Heart right ventricle (tissue), 16 donors: ENCODE results near the gene SLC15A4. TPM values are rescaled to one million over a fixed set of nuclear protein-coding genes. Genes with fewer than 3 reads are reported as not detected.

Source experiments
- ATAC-seq, 8 donors: fragments of 200-7000 bp; cut with Tn5 transposase; one replicate each; pipeline ENCODE4 v1.9.1; 2020; ENCODE audit warnings: mild to moderate bottlenecking in 8 of 8, moderate library complexity in 8 of 8, moderate number of reproducible peaks in 1 of 8
- DNase-seq, 2 donors: peaks; one replicate each; pipeline ENCODE4 v3.0.0-alpha.2; 2020
- H3K27ac ChIP-seq, 10 donors: fragments of 200-600 bp; sonication (generic) in 2 of 10; one replicate each; pipeline versions ENCODE4 v1.5.0 to v1.8.0; 2020 to 2022; ENCODE audit warnings: mild to moderate bottlenecking in 3 of 10
- H3K27me3 ChIP-seq, 7 donors: fragments of 200-600 bp; one replicate each; pipeline ENCODE4 v1.8.0; 2021 to 2022; ENCODE audit warnings: mild to moderate bottlenecking in 2 of 7
- H3K36me3 ChIP-seq, 9 donors: fragments of 200-600 bp; sonication (generic) in 1 of 9; one replicate each; pipeline versions ENCODE4 v1.5.0 to v1.8.0; 2020 to 2022; ENCODE audit warnings: mild to moderate bottlenecking in 2 of 9
- H3K4me1 ChIP-seq, 9 donors: fragments of 200-600 bp; sonication (generic) in 1 of 9; one replicate each; pipeline versions ENCODE4 v1.5.0 to v1.8.0; 2020 to 2022; ENCODE audit warnings: mild to moderate bottlenecking in 4 of 9
- H3K4me3 ChIP-seq, 10 donors: fragments of 200-600 bp; sonication (generic) in 2 of 10; one replicate each; pipeline versions ENCODE4 v1.5.0 to v1.8.0; 2020 to 2022; ENCODE audit warnings: mild to moderate bottlenecking in 7 of 10, moderate library complexity in 2 of 10
- H3K9me3 ChIP-seq, 11 donors: fragments of 200-600 bp in 10 of 11; sonication (generic) in 2 of 11; one replicate each; pipeline versions ENCODE4 v1.5.0 to v1.8.0; 2013 to 2022; ENCODE audit warnings: mild to moderate bottlenecking in 2 of 11, control low read depth in 1 of 11, moderate library complexity in 1 of 11
- CTCF ChIP-seq, 9 donors: fragments of 200-600 bp; sonication (generic) in 2 of 9; IDR thresholded peaks; one replicate each; pipeline versions ENCODE4 v1.5.0 to v1.8.0; 2021 to 2022; ENCODE audit warnings: antibody characterized with exemption in 9 of 9, mild to moderate bottlenecking in 5 of 9, moderate library complexity in 1 of 9
- WGBS, 2 donors: extraction: QIAGEN DNeasy Blood & Tissue Kit; methylation state at CpG; one replicate each; pipeline ENCODE4 v1.1.7; 2013; ENCODE audit warnings: inconsistent platforms in 1 of 2; 5-methylcytosine and 5-hydroxymethylcytosine counted together
- intact Hi-C, 10 donors: fragments of 100-400 bp; cut with DNase I; formaldehyde crosslinking; loops; one replicate each; pipeline versions ENCODE4 v1.11.1 to v1.14.2; 2022
- polyA plus RNA-seq, 2 donors: library from polyadenylated mRNA; stranded (reverse); fragments of 200-250 nt; gene quantifications; one replicate each; pipeline ENCODE4 v1.2.3, GENCODE V29; 2013
- total RNA-seq, 10 donors: library from RNA; stranded (reverse); fragmentation: NEBNext Ultra II Directional in 3 of 10; extraction: Animal tissue kit (Norgen Biotek cat#: 25700) in 3 of 10; gene quantifications; one replicate each; pipeline versions ENCODE4 v1.2.1 to v1.2.4, GENCODE V29; 2021 to 2023
- donor health status: Arrhythmogenic right ventricular cardiomyopathy.
- donor health status: ischemic (EF 13 %, LVEDD 7.1; RV severe dilation, severe dysfunction).
- donor health status: healthy with polysubstance abuse.
- donor health status: DM: no; HTN: yes; CAD: no.
- donor health status: DM: no; HTN: no; CAD: no.
- donor health status: ischemic (EF 25% LVEDD 6.9; RV normal size, moderate dysfunction).
- donor health status: ischemic (EF 25% LVEDD 5.7; RV mildly dilated, moderate dysfunction).
- donor health status: healthy.
- donor health status: DM: yes; HTN: yes; CAD: no.
- donor health status: Ischemic cardiomyopathy.
- donor health status: ischemic (EF 35%, LVEDD 5.7; RV mildly dilated, moderate dysfunction).
- donor health status: nonischemic (EF 11% LVEDD 7.7; RV severe dilation, severe dysfunction).
- donor health status: DM: yes; HTN: yes; CAD: no.
- donor health status: PGD.
- donor health status: ischemic (EF 29% LVEDD 5.4; RV normal size, mild dysfunction).
- donor health status: nonischemic (EF 23%, LVEDD 6.1; RV moderate dilation, normal function).

The SLC15A4 gene
- total and polyA plus RNA-seq, 12 donors: 14.3 to 23.7 (median 15.5) TPM

GRCh38 chr12:128815779-128816642 lies 7.7 kb downstream of the SLC15A4 start:
- no peak overlapping the region for H3K4me3 ChIP-seq
- peaks cover 12 to 96% (median 69%) of the 10 kb centered on the region in 9 donors for H3K4me1 ChIP-seq
- H3K36me3 ChIP-seq: peaks cover 0 to 41% (median 0%) of the 10 kb centered on the region in 9 donors
- peak overlapping the region in 9 of 10 donors; percentile 62 to 90 (median 87) for H3K27ac ChIP-seq
- no peak for TF ChIP-seq CTCF (IDR thresholded peaks at IDR 0.05)
- intact Hi-C loops: no loop called here
- no peaks in the 10 kb centered on the region for H3K9me3 ChIP-seq
- DNase-seq (no peak), ATAC-seq (no peak)
- 61 to 70% methylated on average over 7 of the region's 7 CpGs for WGBS, 2 donors
- no peaks in the 10 kb centered on the region for H3K27me3 ChIP-seq

GRCh38 chr12:128814411-128815261 lies 9.1 kb downstream of the SLC15A4 start:
- no peak for DNase-seq
- WGBS, 2 donors: 90 to 91% methylated on average over 25 of the region's 25 CpGs
- Histone ChIP-seq H3K36me3 (peaks cover 0 to 42% (median 0%) of the 10 kb centered on the region in 9 donors), H3K9me3 (no peaks in the 10 kb centered on the region), H3K4me3 (no peak overlapping the region), H3K27me3 (no peaks in the 10 kb centered on the region), H3K27ac (peak overlapping the region in 3 of 10 donors; percentile 21 to 84 (median 36)), H3K4me1 (peaks cover 12 to 96% (median 70%) of the 10 kb centered on the region in 9 donors)
- no peak for ATAC-seq
- intact Hi-C loops: no loop called here
- TF ChIP-seq CTCF (IDR thresholded peaks at IDR 0.05): no peak

- WGBS, 2 donors: 75 to 79% methylated on average over 10 of the region's 10 CpGs
- no peaks in the 10 kb centered on the region for H3K9me3 ChIP-seq
- no peak overlapping the region for H3K4me3 ChIP-seq
- no peak for ATAC-seq
- H3K36me3 ChIP-seq: peaks cover 0 to 50% (median under 1%) of the 10 kb centered on the region in 9 donors
- no peaks in the 10 kb centered on the region for H3K27me3 ChIP-seq
- H3K4me1 ChIP-seq: peaks cover 12 to 96% (median 70%) of the 10 kb centered on the region in 9 donors
- intact Hi-C loops: no loop called here
- no peak for TF ChIP-seq CTCF (IDR thresholded peaks at IDR 0.05)
- DNase-seq: no peak
- H3K27ac ChIP-seq: peak overlapping the region in 4 of 10 donors; percentile 11 to 51 (median 40)
Measured at GRCh38 chr12:128813883-128814282, 9.9 kb downstream of the SLC15A4 start.

GRCh38 chr12:128813392-128813791 lies 10.4 kb downstream of the SLC15A4 start:
- Histone ChIP-seq H3K4me1 (peaks cover 9 to 96% (median 68%) of the 10 kb centered on the region in 9 donors), H3K4me3 (no peak overlapping the region), H3K9me3 (no peaks in the 10 kb centered on the region), H3K36me3 (peaks cover 0 to 54% (median 5%) of the 10 kb centered on the region in 9 donors), H3K27ac (peak overlapping the region in 4 of 10 donors; percentile 11 to 51 (median 40)), H3K27me3 (no peaks in the 10 kb centered on the region)
- no peak for TF ChIP-seq CTCF (IDR thresholded peaks at IDR 0.05)
- intact Hi-C loops: no loop called here
- ATAC-seq (no peak), DNase-seq (no peak)
- 92 to 95% methylated on average over 10 of the region's 10 CpGs for WGBS, 2 donors
